Epithelial cell of proximal tubule (primary cell): ENCODE results near the gene WDFY2. TPM values are rescaled to one million over a fixed set of nuclear protein-coding genes. Genes with fewer than 3 reads are reported as not detected.

ENCODE experiments used
- DNase-seq: peaks from one replicate; pipeline ENCODE4 v3.0.0-alpha.2; 2011; ENCODE audit warnings: low read depth
- H3K4me3 ChIP-seq: 2 replicates; pipeline ENCODE4 v1.5.1; 2011; ENCODE audit warnings: low read depth, mild to moderate bottlenecking, low read length
- total RNA-seq: library from RNA; depleted of rRNA; stranded (reverse); fragments of >200 nt; gene quantifications from 2 replicates; pipeline ENCODE4 v1.2.3, GENCODE V29; 2015
- TF ChIP-seq, protein P1 (sequence below): conservative IDR thresholded peaks from 2 replicates; pipeline ENCODE4 v1.5.1; 2012; ENCODE audit warnings: low read depth, mild to moderate bottlenecking, low read length

WDFY2 gene
- total RNA-seq, 1 donor from 2014 or later: 5.1 TPM

DNA sequence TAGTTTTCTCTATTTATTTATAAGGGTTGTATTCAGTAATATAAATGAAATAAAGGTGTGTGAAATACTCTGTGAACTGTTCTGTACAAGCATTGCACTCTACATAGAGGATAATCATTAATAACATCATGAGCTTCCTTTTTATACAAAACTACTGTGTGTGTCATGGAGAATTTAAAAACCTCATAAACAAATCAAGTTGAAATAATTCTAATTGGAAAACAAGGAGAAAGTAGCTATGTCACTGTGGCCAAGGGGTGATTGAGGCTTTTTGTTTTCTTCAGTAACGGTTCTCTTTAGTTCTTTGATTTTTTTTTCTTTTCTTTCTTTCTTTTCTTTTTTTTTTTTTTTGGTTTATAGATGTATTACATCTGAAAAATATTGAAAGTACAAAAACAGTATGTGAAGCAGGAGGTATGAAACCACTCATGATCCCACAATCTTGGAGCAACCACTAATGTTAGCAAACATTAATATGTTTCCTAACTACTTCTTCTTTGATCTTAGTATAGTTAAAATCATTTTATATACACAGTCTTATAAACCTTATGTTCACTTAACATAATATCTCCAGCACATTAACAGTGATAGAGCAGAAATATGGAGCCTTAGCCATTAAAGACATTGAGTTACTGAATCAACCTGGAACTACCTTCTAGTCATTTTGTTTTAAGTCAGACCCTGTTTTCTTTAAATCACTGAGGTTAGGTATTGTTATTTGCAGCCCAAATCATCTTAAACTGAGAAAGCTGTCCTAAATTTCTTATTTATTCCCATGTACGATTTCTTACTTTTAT is 45.4 kb downstream of the WDFY2 start:
- TF ChIP-seq, protein P1, sequence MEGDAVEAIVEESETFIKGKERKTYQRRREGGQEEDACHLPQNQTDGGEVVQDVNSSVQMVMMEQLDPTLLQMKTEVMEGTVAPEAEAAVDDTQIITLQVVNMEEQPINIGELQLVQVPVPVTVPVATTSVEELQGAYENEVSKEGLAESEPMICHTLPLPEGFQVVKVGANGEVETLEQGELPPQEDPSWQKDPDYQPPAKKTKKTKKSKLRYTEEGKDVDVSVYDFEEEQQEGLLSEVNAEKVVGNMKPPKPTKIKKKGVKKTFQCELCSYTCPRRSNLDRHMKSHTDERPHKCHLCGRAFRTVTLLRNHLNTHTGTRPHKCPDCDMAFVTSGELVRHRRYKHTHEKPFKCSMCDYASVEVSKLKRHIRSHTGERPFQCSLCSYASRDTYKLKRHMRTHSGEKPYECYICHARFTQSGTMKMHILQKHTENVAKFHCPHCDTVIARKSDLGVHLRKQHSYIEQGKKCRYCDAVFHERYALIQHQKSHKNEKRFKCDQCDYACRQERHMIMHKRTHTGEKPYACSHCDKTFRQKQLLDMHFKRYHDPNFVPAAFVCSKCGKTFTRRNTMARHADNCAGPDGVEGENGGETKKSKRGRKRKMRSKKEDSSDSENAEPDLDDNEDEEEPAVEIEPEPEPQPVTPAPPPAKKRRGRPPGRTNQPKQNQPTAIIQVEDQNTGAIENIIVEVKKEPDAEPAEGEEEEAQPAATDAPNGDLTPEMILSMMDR: no peak
- DNase-seq: no peak
- H3K4me3 ChIP-seq: no peak overlapping the region

DNA sequence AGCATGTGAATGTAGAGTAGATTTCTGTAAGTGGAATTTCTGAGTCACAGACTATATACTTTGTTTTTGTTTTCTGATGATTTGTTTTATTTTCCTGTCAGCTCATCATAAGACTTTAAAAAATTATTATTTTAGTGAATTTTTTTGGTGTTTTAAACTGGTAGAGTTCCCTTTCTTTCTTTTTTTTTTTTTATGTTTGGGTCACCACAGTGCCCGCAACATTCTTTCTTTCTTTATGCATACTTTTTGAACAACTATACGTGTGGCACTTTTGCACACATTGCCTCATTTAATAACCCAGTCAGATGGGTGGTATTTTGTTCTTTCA is 46.0 kb downstream of the WDFY2 start:
- TF ChIP-seq, protein P1: no peak
- H3K4me3 ChIP-seq: no peak overlapping the region
- no peak for DNase-seq

GRCh38 chr13:51632591-51633362 is 48.5 kb downstream of the WDFY2 start:
- TF ChIP-seq, protein P1: no peak
- no peak overlapping the region for H3K4me3 ChIP-seq
- no peak for DNase-seq

DNA sequence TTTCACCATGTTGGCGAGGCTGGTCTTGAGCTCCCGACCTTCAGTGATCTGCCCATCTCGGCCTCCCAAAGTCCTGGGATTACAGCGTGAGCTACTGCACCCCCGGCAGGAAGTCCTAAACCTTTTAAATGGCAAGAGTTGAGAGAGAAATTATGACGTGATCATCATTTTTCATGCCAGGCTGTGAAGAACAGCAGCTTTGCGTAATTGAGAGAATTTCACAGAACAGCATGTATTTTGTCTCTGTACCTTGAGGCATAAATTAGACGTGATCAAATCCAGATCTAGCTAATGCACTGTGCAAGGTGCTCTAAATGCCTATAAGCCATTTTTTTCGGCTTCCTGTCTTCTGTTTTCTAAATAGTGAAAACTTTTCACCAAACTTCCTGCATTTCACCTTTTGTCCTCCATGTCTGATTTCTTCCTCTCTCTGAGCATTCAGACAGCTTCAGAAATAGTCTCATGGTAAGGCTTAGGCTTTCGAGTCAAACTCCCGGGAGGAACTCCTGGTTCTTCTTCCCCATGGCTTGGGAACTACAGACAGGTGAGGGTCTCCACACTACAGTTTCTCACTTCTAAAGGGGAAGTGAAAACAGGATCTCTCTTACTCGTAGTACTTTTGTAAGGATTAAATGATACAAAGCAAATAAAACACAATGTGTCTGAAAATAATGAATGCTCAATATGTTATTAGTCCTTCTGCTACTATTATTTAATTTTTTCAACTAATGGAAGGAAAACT is 51.0 kb downstream of the WDFY2 start:
- TF ChIP-seq, protein P1: no peak
- no peak for DNase-seq

DNA sequence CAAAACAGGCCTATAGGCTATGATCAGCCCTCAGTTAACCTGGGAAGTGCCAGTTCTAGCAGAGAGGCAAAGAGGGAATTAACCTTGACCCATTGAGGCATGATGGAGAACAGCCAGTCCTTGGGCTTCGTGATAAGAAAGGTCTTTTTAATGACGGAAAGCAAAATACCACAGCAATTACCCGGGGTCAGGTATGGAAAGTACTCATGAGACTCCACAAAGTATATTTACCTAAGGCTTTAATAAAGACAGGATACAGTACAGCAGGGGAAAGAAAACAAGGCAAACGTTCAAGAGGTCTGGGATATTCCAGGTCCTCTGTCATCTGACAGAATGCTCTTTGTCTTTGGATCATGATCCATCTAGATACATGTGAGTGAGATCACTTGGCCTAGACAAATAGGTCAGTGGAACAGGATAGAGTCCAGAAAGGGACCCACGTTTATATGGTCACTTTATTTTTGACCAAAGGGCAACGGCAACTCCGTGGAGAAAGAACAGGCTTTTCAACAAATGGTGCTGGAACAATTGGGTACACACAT is 52.2 kb downstream of the WDFY2 start:
- no peak overlapping the region for H3K4me3 ChIP-seq
- DNase-seq: no peak
- TF ChIP-seq, protein P1: no peak

More for the DNA sequence above, 51.0 kb downstream of the WDFY2 start:
- H3K4me3 ChIP-seq: no peak overlapping the region

GRCh38 chr13:51637852-51638215 is 53.6 kb downstream of the WDFY2 start:
- TF ChIP-seq, protein P1: no peak
- no peak for DNase-seq
- H3K4me3 ChIP-seq: no peak overlapping the region
